ENCODE data around the gene TMEM243. TPM values are rescaled to one million over a fixed set of nuclear protein-coding genes. Genes with fewer than 3 reads are reported as not detected.

The TMEM243 gene
- total RNA-seq, 1 experiment from 2014 or later = 23.5 TPM

DNA sequence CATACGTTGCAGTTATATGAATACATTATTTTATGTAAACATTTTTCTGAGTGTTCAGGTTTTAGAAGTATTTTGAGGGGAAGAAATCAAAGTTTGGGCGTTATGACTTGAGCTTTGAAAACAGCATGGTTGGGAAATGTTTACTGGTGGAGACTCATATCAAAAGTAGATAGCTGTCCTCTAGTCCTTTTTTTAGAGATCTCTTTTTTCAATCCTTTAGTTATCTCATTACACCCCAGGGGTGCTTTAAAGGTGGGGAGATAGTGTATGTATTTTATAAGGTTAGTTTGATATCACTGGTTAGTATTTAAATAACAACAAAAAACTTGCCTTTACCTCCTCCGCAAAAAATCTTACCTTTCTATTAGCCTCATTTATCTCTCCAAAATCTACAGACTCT is 65.0 kb downstream of the TMEM243 start:
- WGBS (ENCODE audit: extremely low coverage, insufficient read length, low lambda C conversion rate) = no CpG with 5 or more reads among the region's 3 CpGs
- peak overlapping the region; percentile 38 for H3K9ac ChIP-seq (ENCODE audit: extremely low read depth, insufficient read length, low read length)

More for the DNA sequence above, 65.0 kb downstream of the TMEM243 start:
- no peak for DNase-seq
- H3K27me3 ChIP-seq (ENCODE audit: insufficient read depth, low read length) = no peaks in the 10 kb centered on the region
- no peak overlapping the region for H3K56ac ChIP-seq (ENCODE audit: insufficient read length, low read depth, low read length)
- no peak overlapping the region for H3K27ac ChIP-seq (ENCODE audit: insufficient read length, low read depth, low read length)
- H2AK5ac ChIP-seq (ENCODE audit: insufficient read length, low read length) = no peak overlapping the region
- no peaks in the 10 kb centered on the region for H3K79me1 ChIP-seq (ENCODE audit: insufficient read depth, low read depth, low read length, poor library complexity, severe bottlenecking)
- no peak overlapping the region for H2BK20ac ChIP-seq (ENCODE audit: low read depth, low read length, poor library complexity, severe bottlenecking)
- H3K14ac ChIP-seq (ENCODE audit: insufficient read depth, low read length) = no peak overlapping the region
- no peak overlapping the region for H3T11ph ChIP-seq (ENCODE audit: low read length)
- Mint-ChIP-seq H3K4me3 (peak overlapping the region; percentile 97 to 98), H3K27me3 (ENCODE audit: low read depth) (no peaks in the 10 kb centered on the region), H3K27ac (peak overlapping the region in 2 of 3 experiments; percentile 3 to 80; a peak in 4 of 7 replicates), H3K4me1 (peaks cover 25 to 31% of the 10 kb centered on the region in 2 experiments), H3K36me3 (ENCODE audit: insufficient read depth in 1 of 3, low read depth in 3 of 3) (peaks cover 3 to 23% (median 19%) of the 10 kb centered on the region in 3 experiments; a peak in 6 of 7 replicates), H3K9me3 (peaks cover 0 to 4% of the 10 kb centered on the region in 2 experiments; a peak in 1 of 5 replicates)
- no peaks in the 10 kb centered on the region for H3K4me1 ChIP-seq (ENCODE audit: insufficient read depth, low read length)
- H3K23ac ChIP-seq (ENCODE audit: insufficient read length, low read depth, low read length) = no peak overlapping the region
- TF ChIP-seq, protein P1, sequence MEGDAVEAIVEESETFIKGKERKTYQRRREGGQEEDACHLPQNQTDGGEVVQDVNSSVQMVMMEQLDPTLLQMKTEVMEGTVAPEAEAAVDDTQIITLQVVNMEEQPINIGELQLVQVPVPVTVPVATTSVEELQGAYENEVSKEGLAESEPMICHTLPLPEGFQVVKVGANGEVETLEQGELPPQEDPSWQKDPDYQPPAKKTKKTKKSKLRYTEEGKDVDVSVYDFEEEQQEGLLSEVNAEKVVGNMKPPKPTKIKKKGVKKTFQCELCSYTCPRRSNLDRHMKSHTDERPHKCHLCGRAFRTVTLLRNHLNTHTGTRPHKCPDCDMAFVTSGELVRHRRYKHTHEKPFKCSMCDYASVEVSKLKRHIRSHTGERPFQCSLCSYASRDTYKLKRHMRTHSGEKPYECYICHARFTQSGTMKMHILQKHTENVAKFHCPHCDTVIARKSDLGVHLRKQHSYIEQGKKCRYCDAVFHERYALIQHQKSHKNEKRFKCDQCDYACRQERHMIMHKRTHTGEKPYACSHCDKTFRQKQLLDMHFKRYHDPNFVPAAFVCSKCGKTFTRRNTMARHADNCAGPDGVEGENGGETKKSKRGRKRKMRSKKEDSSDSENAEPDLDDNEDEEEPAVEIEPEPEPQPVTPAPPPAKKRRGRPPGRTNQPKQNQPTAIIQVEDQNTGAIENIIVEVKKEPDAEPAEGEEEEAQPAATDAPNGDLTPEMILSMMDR (conservative IDR thresholded peaks at IDR 0.05) = no peak
- no peaks in the 10 kb centered on the region for H4K20me1 ChIP-seq (ENCODE audit: control insufficient read depth, insufficient read depth, insufficient read length)
- H4K8ac ChIP-seq (replicated peaks; ENCODE audit: insufficient read length, low read depth, low read length) = no peak overlapping the region
- no peak overlapping the region for H4K5ac ChIP-seq (ENCODE audit: insufficient read length, low read depth, low read length)
- no peaks in the 10 kb centered on the region for H3K9me3 ChIP-seq (ENCODE audit: control insufficient read depth, low read depth, low read length)
- H2BK5ac ChIP-seq (ENCODE audit: insufficient read length, low read length) = no peak overlapping the region
- H2BK120ac ChIP-seq (ENCODE audit: low read depth, low read length, poor library complexity, severe bottlenecking) = no peak overlapping the region
- peak overlapping the region; percentile 79 for H3K4me2 ChIP-seq (ENCODE audit: insufficient read depth, insufficient read length, low read length)
- H2BK15ac ChIP-seq (ENCODE audit: low read depth, low read length) = no peak overlapping the region
- no peak overlapping the region for H2AFZ ChIP-seq (ENCODE audit: low read length)
- peaks cover 37% of the 10 kb centered on the region; the same call in 1 of the 2 replicates for H3K79me2 ChIP-seq (ENCODE audit: insufficient read depth, low read length)
- no peak overlapping the region for H2BK12ac ChIP-seq (ENCODE audit: insufficient read length, low read depth, low read length)
- peaks cover 3% of the 10 kb centered on the region for H3K23me2 ChIP-seq (ENCODE audit: insufficient read length, low read depth, low read length, poor library complexity, severe bottlenecking)
- no peak overlapping the region for H4K91ac ChIP-seq (ENCODE audit: insufficient read length, low read depth, low read length)
- H3K4ac ChIP-seq (ENCODE audit: low read depth, low read length) = no peak overlapping the region
- no peak overlapping the region for H3K18ac ChIP-seq (ENCODE audit: insufficient read length, low read depth, low read length)
